ENCODE measurements around the gene SIK2.

Gene SIK2

GRCh38 chr11:111733611-111734088 is 131.4 kb downstream of the SIK2 start:
- TF ChIP-seq, protein P1, sequence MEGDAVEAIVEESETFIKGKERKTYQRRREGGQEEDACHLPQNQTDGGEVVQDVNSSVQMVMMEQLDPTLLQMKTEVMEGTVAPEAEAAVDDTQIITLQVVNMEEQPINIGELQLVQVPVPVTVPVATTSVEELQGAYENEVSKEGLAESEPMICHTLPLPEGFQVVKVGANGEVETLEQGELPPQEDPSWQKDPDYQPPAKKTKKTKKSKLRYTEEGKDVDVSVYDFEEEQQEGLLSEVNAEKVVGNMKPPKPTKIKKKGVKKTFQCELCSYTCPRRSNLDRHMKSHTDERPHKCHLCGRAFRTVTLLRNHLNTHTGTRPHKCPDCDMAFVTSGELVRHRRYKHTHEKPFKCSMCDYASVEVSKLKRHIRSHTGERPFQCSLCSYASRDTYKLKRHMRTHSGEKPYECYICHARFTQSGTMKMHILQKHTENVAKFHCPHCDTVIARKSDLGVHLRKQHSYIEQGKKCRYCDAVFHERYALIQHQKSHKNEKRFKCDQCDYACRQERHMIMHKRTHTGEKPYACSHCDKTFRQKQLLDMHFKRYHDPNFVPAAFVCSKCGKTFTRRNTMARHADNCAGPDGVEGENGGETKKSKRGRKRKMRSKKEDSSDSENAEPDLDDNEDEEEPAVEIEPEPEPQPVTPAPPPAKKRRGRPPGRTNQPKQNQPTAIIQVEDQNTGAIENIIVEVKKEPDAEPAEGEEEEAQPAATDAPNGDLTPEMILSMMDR (conservative IDR thresholded peaks at IDR 0.05; ENCODE audit: low read length): no peak
- no peak overlapping the region for H3K4me3 ChIP-seq (ENCODE audit: low read length)
- peak; percentile 9 for DNase-seq (ENCODE audit: low read depth)

GRCh38 chr11:111734101-111734953 is 132.1 kb downstream of the SIK2 start:
- TF ChIP-seq, protein P1 (conservative IDR thresholded peaks at IDR 0.05; ENCODE audit: low read length): no peak
- no peak overlapping the region for H3K4me3 ChIP-seq (ENCODE audit: low read length)
- DNase-seq (ENCODE audit: low read depth): peak; percentile 21

DNA sequence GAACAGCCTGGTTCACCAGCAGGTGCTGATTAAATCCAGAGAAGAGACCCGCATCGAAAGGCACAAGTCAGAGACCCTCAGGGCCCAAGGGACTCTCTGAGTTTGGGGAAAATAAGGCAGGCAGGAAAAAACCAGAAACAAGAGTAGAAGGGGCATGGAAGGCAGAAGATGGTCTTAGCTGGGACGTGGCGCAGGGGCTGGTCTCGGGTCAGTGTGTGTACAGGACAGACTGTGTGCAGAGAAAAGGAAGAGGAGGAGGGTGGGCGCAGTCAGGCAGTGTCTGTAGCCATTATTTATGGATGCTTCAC is 132.7 kb downstream of the SIK2 start:
- TF ChIP-seq, protein P1 (conservative IDR thresholded peaks at IDR 0.05; ENCODE audit: low read length): no peak
- H3K4me3 ChIP-seq (ENCODE audit: low read length): peak overlapping the region; percentile 26; the same call in 1 of the 2 replicates
- DNase-seq (ENCODE audit: low read depth): no peak

GRCh38 chr11:111735262-111736116 is 133.2 kb downstream of the SIK2 start:
- DNase-seq (ENCODE audit: low read depth): peak; percentile 98
- TF ChIP-seq, protein P1 (conservative IDR thresholded peaks at IDR 0.05; ENCODE audit: low read length): 0 out of 2 replicates have a peak, but pooled peaks have one; percentile 16
- H3K4me3 ChIP-seq (ENCODE audit: low read length): peak overlapping the region; percentile 57

DNA sequence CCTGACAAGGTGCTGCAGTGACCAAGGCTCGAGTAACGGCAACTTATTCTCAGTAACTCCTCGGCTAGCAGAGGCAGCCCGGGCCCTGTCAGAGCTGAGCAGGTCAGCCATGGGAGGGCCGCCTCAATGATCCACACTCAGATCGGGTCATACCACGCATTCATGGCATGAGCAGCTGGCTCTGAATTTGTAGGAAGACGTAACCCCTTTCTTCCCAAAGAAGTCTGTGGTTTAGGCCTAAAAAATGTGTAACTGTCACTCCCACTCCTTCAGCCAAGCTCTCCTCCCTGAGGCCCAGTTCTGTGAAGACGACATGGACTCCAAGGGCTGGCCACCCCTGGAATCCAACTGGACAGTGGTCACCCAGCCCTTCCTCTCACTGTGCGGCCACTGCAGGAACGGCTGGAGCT is 133.9 kb downstream of the SIK2 start:
- TF ChIP-seq, protein P1 (conservative IDR thresholded peaks at IDR 0.05; ENCODE audit: low read length): no peak
- peak; percentile 88 for DNase-seq (ENCODE audit: low read depth)
- H3K4me3 ChIP-seq (ENCODE audit: low read length): peak overlapping the region; percentile 29

GRCh38 chr11:111736621-111737443 is 134.6 kb downstream of the SIK2 start:
- peak; percentile 40 for DNase-seq (ENCODE audit: low read depth)
- TF ChIP-seq, protein P1 (conservative IDR thresholded peaks at IDR 0.05; ENCODE audit: low read length): no peak
- no peak overlapping the region for H3K4me3 ChIP-seq (ENCODE audit: low read length)

All from AG10803 (cell line).